Fibroblast of lung (primary cell): ENCODE data around the gene CGB7. TPM values are rescaled to one million over a fixed set of nuclear protein-coding genes. Genes with fewer than 3 reads are reported as not detected.

ENCODE experiments used
- DNase-seq, 2 donors: peaks; one replicate each; pipeline versions ENCODE4 v3.0.0 to v3.0.0-alpha.2; 2010; ENCODE audit warnings: low read depth in 2 of 2
- H2AFZ ChIP-seq: 2 replicates; pipeline ENCODE4 v1.5.1; 2012; ENCODE audit warnings: low read length, control low read depth, inconsistent platforms
- H3K27ac ChIP-seq: 2 replicates; pipeline ENCODE4 v1.5.1; 2011; ENCODE audit warnings: low read length, control low read depth; ENCODE audit not compliant: insufficient read depth
- H3K27me3 ChIP-seq: 2 replicates; pipeline ENCODE4 v1.5.1; 2011; ENCODE audit warnings: mild to moderate bottlenecking, low read length; ENCODE audit not compliant: control insufficient read depth, insufficient read depth
- H3K36me3 ChIP-seq: 2 replicates; pipeline ENCODE4 v1.5.1; 2011; ENCODE audit warnings: low read length; ENCODE audit not compliant: control insufficient read depth, insufficient read depth
- H3K4me1 ChIP-seq: 2 replicates; pipeline ENCODE4 v1.5.1; 2011; ENCODE audit warnings: low read length; ENCODE audit not compliant: control insufficient read depth, insufficient read depth; ENCODE audit errors: extremely low read depth
- H3K4me2 ChIP-seq: 2 replicates; pipeline ENCODE4 v1.5.1; 2011; ENCODE audit warnings: low read length, control low read depth; ENCODE audit not compliant: insufficient read depth; ENCODE audit errors: extremely low read depth
- H3K4me3 ChIP-seq, 4 experiments: fragments of 200-600 bp in 1 of 4; sonication (generic) in 1 of 4; replicated peaks in 1 of 4; 2 replicates each; pipeline ENCODE4 v1.5.1; 2011 to 2016; ENCODE audit warnings: low read length in 4 of 4, low read depth in 3 of 4, mild to moderate bottlenecking in 3 of 4, control low read depth in 2 of 4, inconsistent platforms in 1 of 4, mixed read lengths in 1 of 4; ENCODE audit not compliant: insufficient read depth in 1 of 4; ENCODE audit errors: control extremely low read depth in 1 of 4
- H3K79me2 ChIP-seq: 2 replicates; pipeline ENCODE4 v1.5.1; 2012; ENCODE audit warnings: mild to moderate bottlenecking, low read length, inconsistent platforms; ENCODE audit not compliant: control insufficient read depth, insufficient read depth
- H3K9ac ChIP-seq: 2 replicates; pipeline ENCODE4 v1.5.1; 2011; ENCODE audit warnings: mild to moderate bottlenecking, low read length, control low read depth; ENCODE audit not compliant: insufficient read depth
- H3K9me3 ChIP-seq: 2 replicates; pipeline ENCODE4 v1.5.1; 2012; ENCODE audit warnings: low read depth, low read length; ENCODE audit not compliant: control insufficient read depth, insufficient read depth
- H4K20me1 ChIP-seq: 2 replicates; pipeline ENCODE4 v1.5.1; 2011; ENCODE audit warnings: low read length; ENCODE audit not compliant: control insufficient read depth, insufficient read depth; ENCODE audit errors: extremely low read depth
- EZH2 ChIP-seq: IDR thresholded peaks from 2 replicates; pipeline ENCODE4 v1.5.1; 2012; ENCODE audit warnings: low read length, control low read depth, mild to moderate bottlenecking; ENCODE audit errors: missing control alignments
- polyA plus RNA-seq, 2 donors: library from polyadenylated mRNA; depleted of rRNA in 1 of 2; stranded (reverse) in 1 of 2; unstranded in 1 of 2; fragments of >200 nt; gene quantifications; 2 replicates each; pipeline ENCODE4 v1.2.1, GENCODE V29; 2011 to 2012; ENCODE audit warnings: missing spikeins in 1 of 2
- total RNA-seq: library from RNA; depleted of rRNA; stranded (reverse); fragments of >200 nt; gene quantifications from 2 replicates; pipeline ENCODE4 v1.2.1, GENCODE V29; 2014
- TF ChIP-seq, protein P1 (sequence below), 2 donors: IDR thresholded peaks in 1 of 2; conservative IDR thresholded peaks in 1 of 2; 1 replicate in 1 of 2; 2 replicates in 1 of 2; pipeline ENCODE4 v1.5.1; 2011 to 2012; ENCODE audit warnings: low read length in 2 of 2, control low read depth in 1 of 2, inconsistent platforms in 1 of 2, low read depth in 1 of 2, mild to moderate bottlenecking in 1 of 2

The CGB7 gene
- total and polyA plus RNA-seq, 2 donors (not counting 1 experiment from before 2014, with no cell fraction given) = under 0.01 to 0.12 TPM

DNA sequence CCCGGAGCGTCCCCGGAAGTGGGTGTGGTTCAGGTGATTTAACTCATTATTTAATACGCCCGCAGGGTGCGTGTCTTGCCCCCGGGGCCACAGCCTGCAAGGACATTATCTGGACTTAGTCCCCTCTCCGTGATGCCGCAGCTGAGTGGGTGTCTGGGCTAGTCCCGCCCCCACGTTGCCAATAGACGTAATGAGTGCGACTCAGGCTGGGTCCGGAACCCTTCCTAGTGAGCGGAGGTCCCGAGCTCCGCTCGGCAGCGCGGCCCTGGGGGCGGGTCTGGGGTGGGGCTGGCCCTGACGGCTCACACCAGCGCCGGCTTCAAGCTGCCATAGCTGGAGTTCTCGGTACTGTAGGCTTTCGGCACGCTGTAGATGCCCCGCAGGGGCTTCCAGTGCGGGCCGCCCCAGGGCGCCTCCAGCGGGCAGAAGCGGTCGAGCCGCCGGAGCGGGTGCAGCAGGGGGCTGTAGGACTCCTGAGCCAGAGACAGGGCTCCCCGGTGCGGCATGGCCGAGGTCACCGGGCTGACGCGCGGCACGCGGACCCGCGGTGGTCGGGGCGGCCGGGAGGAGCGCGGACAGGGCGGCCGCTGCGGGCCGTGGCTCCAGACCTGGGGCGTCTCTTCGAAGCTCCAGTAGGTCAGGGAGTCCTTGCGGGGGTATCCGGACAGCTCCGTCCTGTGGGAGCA lies 39.7 kb downstream of the CGB7 start:
- Histone ChIP-seq H3K27ac (no peak overlapping the region), H3K79me2 (no peaks in the 10 kb centered on the region), H2AFZ (peak overlapping the region; percentile 30), H4K20me1 (no peaks in the 10 kb centered on the region), H3K4me3 (peak overlapping the region; percentile 24 to 53 (median 45)), H3K4me1 (peaks cover 2% of the 10 kb centered on the region), H3K36me3 (peaks cover 12% of the 10 kb centered on the region), H3K9ac (peak overlapping the region; percentile 16), H3K9me3 (no peaks in the 10 kb centered on the region), H3K4me2 (peak overlapping the region; percentile 85), H3K27me3 (peaks cover 3% of the 10 kb centered on the region)
- TF ChIP-seq, protein P1, sequence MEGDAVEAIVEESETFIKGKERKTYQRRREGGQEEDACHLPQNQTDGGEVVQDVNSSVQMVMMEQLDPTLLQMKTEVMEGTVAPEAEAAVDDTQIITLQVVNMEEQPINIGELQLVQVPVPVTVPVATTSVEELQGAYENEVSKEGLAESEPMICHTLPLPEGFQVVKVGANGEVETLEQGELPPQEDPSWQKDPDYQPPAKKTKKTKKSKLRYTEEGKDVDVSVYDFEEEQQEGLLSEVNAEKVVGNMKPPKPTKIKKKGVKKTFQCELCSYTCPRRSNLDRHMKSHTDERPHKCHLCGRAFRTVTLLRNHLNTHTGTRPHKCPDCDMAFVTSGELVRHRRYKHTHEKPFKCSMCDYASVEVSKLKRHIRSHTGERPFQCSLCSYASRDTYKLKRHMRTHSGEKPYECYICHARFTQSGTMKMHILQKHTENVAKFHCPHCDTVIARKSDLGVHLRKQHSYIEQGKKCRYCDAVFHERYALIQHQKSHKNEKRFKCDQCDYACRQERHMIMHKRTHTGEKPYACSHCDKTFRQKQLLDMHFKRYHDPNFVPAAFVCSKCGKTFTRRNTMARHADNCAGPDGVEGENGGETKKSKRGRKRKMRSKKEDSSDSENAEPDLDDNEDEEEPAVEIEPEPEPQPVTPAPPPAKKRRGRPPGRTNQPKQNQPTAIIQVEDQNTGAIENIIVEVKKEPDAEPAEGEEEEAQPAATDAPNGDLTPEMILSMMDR (conservative IDR thresholded peaks at IDR 0.05 in 1 of 2, IDR thresholded peaks at IDR 0.05 in 1 of 2; ENCODE audit: low read depth in 1 of 2, low read length in 2 of 2) = peak; percentile 45 to 53
- no peak for TF ChIP-seq EZH2
- peak; percentile 47 to 66 for DNase-seq

DNA sequence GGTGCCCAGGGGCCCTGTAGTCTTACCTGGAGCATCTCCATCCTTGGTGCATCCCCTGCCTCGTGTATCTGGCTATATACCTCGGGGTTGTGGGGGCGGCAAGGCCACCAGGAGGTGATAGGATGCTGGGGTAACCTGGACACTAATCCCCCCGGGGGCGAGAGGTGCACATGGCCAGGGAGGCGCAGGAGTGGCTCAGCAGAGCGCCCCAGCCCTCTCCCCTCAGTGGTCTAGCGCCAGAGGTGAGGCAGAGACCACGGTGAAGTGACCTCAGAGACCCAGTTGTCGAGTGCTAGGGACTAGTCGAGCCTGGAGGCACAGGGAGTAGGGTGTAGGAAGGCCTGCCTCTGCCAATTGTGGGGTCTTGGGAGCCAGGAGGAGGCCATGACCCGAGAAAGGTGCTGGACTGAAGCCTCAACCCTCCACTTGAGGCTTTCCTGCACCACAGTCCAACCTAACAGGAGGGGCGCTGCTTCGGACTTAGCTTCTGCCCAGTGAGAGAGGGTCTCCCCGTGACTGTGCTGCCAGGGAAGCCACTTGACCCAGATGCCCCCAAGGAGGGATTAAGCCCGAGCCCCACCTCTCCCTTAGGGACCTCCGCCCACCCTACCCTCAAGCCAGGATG lies 40.4 kb downstream of the CGB7 start, which contains the start of gene LHB:
Gene LHB (minus strand): TSS at position 51 of the 625 bp plus-strand sequence. CDS start 10 bp downstream, at position 41.
- peaks cover 2% of the 10 kb centered on the region for H3K4me1 ChIP-seq
- no peak for DNase-seq
- peaks cover 3% of the 10 kb centered on the region for H3K27me3 ChIP-seq
- peak within 1 kb of the TSS; percentile 85 for H3K4me2 ChIP-seq
- H2AFZ ChIP-seq = peak within 1 kb of the TSS; percentile 30
- H3K4me3 ChIP-seq = peak within 1 kb of the TSS; percentile 18 to 53 (median 24)
- no peak within 1 kb of the TSS for H3K27ac ChIP-seq
- H4K20me1 ChIP-seq = no peaks in the 10 kb centered on the region
- H3K36me3 ChIP-seq = peaks cover 14% of the 10 kb centered on the region
- H3K9ac ChIP-seq = peak within 1 kb of the TSS; percentile 16
- TF ChIP-seq EZH2 = no peak
- H3K79me2 ChIP-seq = no peaks in the 10 kb centered on the region
- no peaks in the 10 kb centered on the region for H3K9me3 ChIP-seq

DNA sequence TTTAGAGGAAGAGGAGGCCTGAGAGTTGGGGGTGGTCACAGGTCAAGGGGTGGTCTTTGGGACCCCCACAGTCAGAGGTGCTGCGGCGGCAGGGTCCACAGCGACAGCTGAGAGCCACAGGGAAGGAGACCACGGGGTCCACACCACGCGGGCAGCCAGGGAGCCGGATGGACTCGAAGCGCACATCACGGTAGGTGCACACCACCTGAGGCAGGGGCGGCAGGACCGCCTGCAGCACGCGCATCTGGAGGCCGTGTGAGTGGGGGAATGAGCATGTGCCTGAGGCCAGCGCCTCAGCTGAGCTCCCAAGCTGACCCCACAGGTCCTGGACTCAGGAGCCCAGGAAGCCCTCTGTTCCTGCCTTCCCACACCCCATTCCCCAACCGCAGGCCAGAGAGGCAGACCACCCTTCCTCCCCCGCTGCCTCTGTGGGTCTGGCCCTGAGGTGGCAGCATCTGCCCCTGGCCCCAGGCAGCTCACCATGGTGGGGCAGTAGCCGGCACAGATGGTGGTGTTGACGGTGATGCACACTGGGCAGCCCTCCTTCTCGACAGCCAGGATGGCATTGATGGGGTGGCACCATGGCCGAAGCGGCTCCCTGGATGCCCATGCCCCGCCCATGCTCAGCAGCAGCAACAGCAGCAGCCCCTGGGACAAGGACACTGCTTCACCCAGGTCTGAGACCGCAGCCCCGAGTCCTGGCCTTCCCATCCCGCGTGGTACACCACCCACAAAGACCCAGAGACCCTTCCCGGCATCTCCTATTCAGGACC lies 41.3 kb downstream of the CGB7 start:
- H4K20me1 ChIP-seq = no peaks in the 10 kb centered on the region
- peaks cover 17% of the 10 kb centered on the region for H3K36me3 ChIP-seq
- no peaks in the 10 kb centered on the region for H3K9me3 ChIP-seq
- H3K4me2 ChIP-seq = no peak overlapping the region
- no peak overlapping the region for H3K27ac ChIP-seq
- DNase-seq = no peak
- no peak overlapping the region for H3K9ac ChIP-seq
- peaks cover 3% of the 10 kb centered on the region for H3K27me3 ChIP-seq
- no peak for TF ChIP-seq EZH2
- TF ChIP-seq, protein P1 (conservative IDR thresholded peaks at IDR 0.05 in 1 of 2, IDR thresholded peaks at IDR 0.05 in 1 of 2; ENCODE audit: low read depth in 1 of 2, low read length in 2 of 2) = no peak
- no peaks in the 10 kb centered on the region for H3K79me2 ChIP-seq
- H2AFZ ChIP-seq = no peak overlapping the region
- H3K4me1 ChIP-seq = peaks cover 2% of the 10 kb centered on the region
- H3K4me3 ChIP-seq = no peak overlapping the region
